NCI-H748 treated with DMSO at 0.1 percent for 48 hours (cell line): ENCODE measurements around the gene PPP6R3.

Experiments used
- DNase-seq: peaks from one replicate; lab custom pipeline; 2025; lab: John Stamatoyannopoulos, UW

The PPP6R3 gene

GRCh38 chr11:68497761-68498160, 37.2 kb downstream of the PPP6R3 start:
- DNase-seq, result no peak

- DNase-seq, result no peak
Measured at GRCh38 chr11:68498321-68498720, 37.8 kb downstream of the PPP6R3 start.

- DNase-seq, result no peak
Measured at GRCh38 chr11:68498903-68499883, 38.6 kb downstream of the PPP6R3 start.

- DNase-seq, result no peak
Measured at GRCh38 chr11:68500206-68500605, 39.7 kb downstream of the PPP6R3 start.

- no peak for DNase-seq
Measured at GRCh38 chr11:68501813-68502212, 41.3 kb downstream of the PPP6R3 start.

GRCh38 chr11:68503251-68503687, 42.7 kb downstream of the PPP6R3 start:
- no peak for DNase-seq

- no peak for DNase-seq
Measured at GRCh38 chr11:68503792-68504191, 43.2 kb downstream of the PPP6R3 start.

- no peak for DNase-seq
Measured at GRCh38 chr11:68504432-68505066, 44.0 kb downstream of the PPP6R3 start.

GRCh38 chr11:68505596-68505995, 45.0 kb downstream of the PPP6R3 start:
- no peak for DNase-seq

- no peak for DNase-seq
Measured at GRCh38 chr11:68506908-68507307, 46.4 kb downstream of the PPP6R3 start.

- no peak for DNase-seq
Measured at GRCh38 chr11:68508425-68508824, 47.9 kb downstream of the PPP6R3 start.

GRCh38 chr11:68509066-68509465, 48.5 kb downstream of the PPP6R3 start:
- DNase-seq, result no peak

GRCh38 chr11:68513930-68514487, 53.5 kb downstream of the PPP6R3 start:
- no peak for DNase-seq

GRCh38 chr11:68517121-68517741, 56.7 kb downstream of the PPP6R3 start:
- no peak for DNase-seq

- no peak for DNase-seq
Measured at GRCh38 chr11:68518191-68518590, 57.6 kb downstream of the PPP6R3 start.

GRCh38 chr11:68521969-68522652, 61.6 kb downstream of the PPP6R3 start:
- DNase-seq, result no peak

- DNase-seq, result no peak
Measured at GRCh38 chr11:68523033-68523432, 62.5 kb downstream of the PPP6R3 start.

GRCh38 chr11:68523743-68524142, 63.2 kb downstream of the PPP6R3 start:
- no peak for DNase-seq

- DNase-seq, result no peak
Measured at GRCh38 chr11:68524213-68524612, 63.7 kb downstream of the PPP6R3 start.

- DNase-seq, result no peak
Measured at GRCh38 chr11:68524681-68525080, 64.1 kb downstream of the PPP6R3 start.

- no peak for DNase-seq
Measured at GRCh38 chr11:68525336-68525735, 64.8 kb downstream of the PPP6R3 start.

GRCh38 chr11:68525930-68526329, 65.4 kb downstream of the PPP6R3 start:
- no peak for DNase-seq
